Measurements from ENCODE around the gene LDAF1.

DNA sequence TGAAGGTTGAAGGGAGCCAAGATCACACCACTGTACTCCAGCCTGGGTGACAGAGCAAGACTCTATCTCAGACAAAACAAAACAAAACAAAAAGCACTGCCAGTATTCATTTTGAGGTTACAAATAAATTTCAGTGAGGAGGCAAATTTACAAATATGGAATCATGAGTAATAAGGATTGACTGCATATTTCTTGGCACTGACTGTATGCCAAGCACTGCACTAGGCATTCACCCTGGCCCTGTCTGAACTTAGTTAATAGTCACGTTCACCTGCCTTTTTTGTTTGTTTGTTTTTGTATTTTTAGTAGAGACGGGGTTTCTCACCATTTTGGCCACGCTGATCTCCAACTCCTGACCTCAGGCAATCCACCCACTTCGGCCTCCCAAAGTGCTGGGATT is 5.1 kb downstream of the LDAF1 start:
- TF ChIP-seq POLR2A (IDR thresholded peaks at IDR 0.05; ENCODE audit: low read depth, low read length) (no peak), POLR2AphosphoS5 (IDR thresholded peaks at IDR 0.05; ENCODE audit: low read depth, low read length) (no peak)
